Measurements from ENCODE around the gene TXK. TPM values are rescaled to one million over a fixed set of nuclear protein-coding genes. Genes with fewer than 3 reads are reported as not detected.

TXK gene
- total RNA-seq, 1 experiment from 2014 or later = 1.7 TPM

GRCh38 chr4:48039561-48039960, 94.5 kb downstream of the TXK start:
- ChIA-PET RAD21 (ENCODE audit: low non-redundant PET in 1 of 2, low total read pairs in 2 of 2, uncharacterized antibody in 2 of 2, unreplicated experiment in 2 of 2) (no interaction called here), CTCF (no interaction called here), POLR2A (no interaction called here)
- intact Hi-C loops (cut with micrococcal nuclease) = no loop called here
- H2AFZ ChIP-seq (ENCODE audit: low read depth, low read length, poor library complexity, severe bottlenecking) = no peak overlapping the region
- no peak overlapping the region for H3K4me2 ChIP-seq (ENCODE audit: low read length)
- H3K9me2 ChIP-seq (ENCODE audit: insufficient read depth) = no peaks in the 10 kb centered on the region
- no peaks in the 10 kb centered on the region for H3K79me2 ChIP-seq (ENCODE audit: insufficient read depth, low read length)
- no peaks in the 10 kb centered on the region for H4K20me1 ChIP-seq (ENCODE audit: insufficient read depth)
- no peak overlapping the region for H3K4me3 ChIP-seq (replicated peaks in 1 of 2; ENCODE audit: low read depth in 1 of 2, low read length in 2 of 2)
- no peaks in the 10 kb centered on the region for H3K9me3 ChIP-seq (ENCODE audit: control insufficient read depth in 1 of 2, insufficient read depth in 1 of 2, low read depth in 1 of 2, low read length in 2 of 2)
- H3K27me3 ChIP-seq (ENCODE audit: insufficient read depth, low read length) = no peaks in the 10 kb centered on the region
- H3K36me3 ChIP-seq (ENCODE audit: control insufficient read depth in 1 of 2, insufficient read depth in 2 of 2, low read length in 2 of 2) = peaks cover 0 to 3% of the 10 kb centered on the region in 2 experiments; a peak in 1 of 4 replicates
- ATAC-seq = no peak
- DNase-seq (ENCODE audit: low read depth, low spot score) = no peak
- no peak overlapping the region for H3K9ac ChIP-seq (ENCODE audit: low read length)
- no TSS peak for BruUV-seq (replicated peaks)
- H3K27ac ChIP-seq (ENCODE audit: low read depth, low read length) = no peak overlapping the region
- no peak for TF ChIP-seq CTCF (IDR thresholded peaks at IDR 0.05 in 2 of 3, conservative IDR thresholded peaks at IDR 0.05 in 1 of 3; ENCODE audit: borderline replicate concordance in 1 of 3, insufficient read depth in 1 of 3, low read depth in 2 of 3, low read length in 2 of 3)
- no peak for TF ChIP-seq POLR2AphosphoS5 (IDR thresholded peaks at IDR 0.05; ENCODE audit: low read depth, low read length)
- TF ChIP-seq CBX3 (IDR thresholded peaks at IDR 0.05; ENCODE audit: low read depth) = no peak
- no peak for TF ChIP-seq REST (IDR thresholded peaks at IDR 0.05; ENCODE audit: low read depth)
- TF ChIP-seq SIN3A (IDR thresholded peaks at IDR 0.05; ENCODE audit: low read depth) = no peak
- no peak for TF ChIP-seq EZH2phosphoT487 (IDR thresholded peaks at IDR 0.05; ENCODE audit: borderline replicate concordance)
- TF ChIP-seq ZFX (IDR thresholded peaks at IDR 0.05) = no peak
- no peak for TF ChIP-seq CEBPB (IDR thresholded peaks at IDR 0.05; ENCODE audit: low read depth)
- no peak for TF ChIP-seq ATF3 (IDR thresholded peaks at IDR 0.05)
- TF ChIP-seq JUND (IDR thresholded peaks at IDR 0.05) = no peak
- no peak for TF ChIP-seq MAX (IDR thresholded peaks at IDR 0.05)
- TF ChIP-seq TCF7L2 (IDR thresholded peaks at IDR 0.05; ENCODE audit: borderline replicate concordance, extremely low read depth, insufficient read depth, insufficient read length) = no peak
- no peak for TF ChIP-seq ZNF274 (IDR thresholded peaks at IDR 0.05; ENCODE audit: low read depth, low read length)
- TF ChIP-seq EGR1 (IDR thresholded peaks at IDR 0.05; ENCODE audit: low read depth) = no peak
- TF ChIP-seq POLR2A (IDR thresholded peaks at IDR 0.05; ENCODE audit: borderline replicate concordance, extremely low read depth, insufficient read depth, insufficient read length) = no peak
- TF ChIP-seq RAD21 (IDR thresholded peaks at IDR 0.05; ENCODE audit: low read depth) = no peak
- no peak for TF ChIP-seq SRF (IDR thresholded peaks at IDR 0.05; ENCODE audit: low read depth)
- TF ChIP-seq YY1 (IDR thresholded peaks at IDR 0.05; ENCODE audit: extremely low read depth, insufficient replicate concordance, low read depth, low read length) = no peak
- TF ChIP-seq SP1 (IDR thresholded peaks at IDR 0.05; ENCODE audit: low read depth) = no peak
- no peaks in the 10 kb centered on the region for H3K4me1 ChIP-seq (ENCODE audit: control insufficient read depth in 1 of 2, insufficient read depth in 2 of 2, low read length in 2 of 2)

All from HCT116 (cell line).